ENCODE measurements around the gene HMGB4. TPM values are rescaled to one million over a fixed set of nuclear protein-coding genes. Genes with fewer than 3 reads are reported as not detected.

HMGB4 gene
- polyA plus RNA-seq, 1 of the 3 experiments (the other 2 are of a cell fraction) = not detected

DNA sequence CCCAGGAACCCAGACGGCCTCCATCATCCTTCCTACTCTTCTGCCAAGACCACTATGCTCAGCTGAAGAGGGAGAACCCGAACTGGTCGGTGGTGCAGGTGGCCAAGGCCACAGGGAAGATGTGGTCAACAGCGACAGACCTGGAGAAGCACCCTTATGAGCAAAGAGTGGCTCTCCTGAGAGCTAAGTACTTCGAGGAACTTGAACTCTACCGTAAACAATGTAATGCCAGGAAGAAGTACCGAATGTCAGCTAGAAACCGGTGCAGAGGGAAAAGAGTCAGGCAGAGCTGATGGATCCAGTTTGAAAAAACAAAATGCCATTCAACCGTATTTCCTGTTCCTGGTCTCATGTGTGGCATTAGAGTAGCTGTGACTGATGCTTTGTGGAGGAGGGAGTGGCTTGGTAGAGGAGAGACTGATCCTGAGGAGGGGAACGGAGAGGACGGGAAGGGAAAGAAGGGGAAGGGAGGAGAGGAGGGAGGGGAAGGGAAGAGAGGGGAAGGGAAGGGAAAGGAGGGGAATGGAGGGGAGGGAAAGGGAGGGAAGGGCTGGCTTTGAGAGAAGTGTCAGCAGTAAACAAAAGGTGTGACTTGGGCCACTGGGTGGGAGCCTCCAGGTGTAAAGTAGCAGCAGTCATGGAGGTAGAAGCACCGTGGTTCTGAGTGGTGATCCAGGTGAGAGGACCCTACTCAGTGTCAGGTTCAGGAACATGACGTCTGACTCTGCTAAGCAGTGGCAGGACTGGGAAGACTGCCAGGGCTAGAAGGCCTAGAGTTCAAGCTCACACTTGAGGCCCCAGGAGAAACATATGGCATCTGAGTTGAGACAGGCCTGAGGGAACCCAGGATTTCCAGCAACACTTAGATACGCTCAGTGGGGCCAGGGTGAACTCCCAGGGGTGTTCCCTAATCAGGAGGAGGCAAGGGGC lies 846 bp downstream of the HMGB4 start (continued):
- TF ChIP-seq, protein P1, sequence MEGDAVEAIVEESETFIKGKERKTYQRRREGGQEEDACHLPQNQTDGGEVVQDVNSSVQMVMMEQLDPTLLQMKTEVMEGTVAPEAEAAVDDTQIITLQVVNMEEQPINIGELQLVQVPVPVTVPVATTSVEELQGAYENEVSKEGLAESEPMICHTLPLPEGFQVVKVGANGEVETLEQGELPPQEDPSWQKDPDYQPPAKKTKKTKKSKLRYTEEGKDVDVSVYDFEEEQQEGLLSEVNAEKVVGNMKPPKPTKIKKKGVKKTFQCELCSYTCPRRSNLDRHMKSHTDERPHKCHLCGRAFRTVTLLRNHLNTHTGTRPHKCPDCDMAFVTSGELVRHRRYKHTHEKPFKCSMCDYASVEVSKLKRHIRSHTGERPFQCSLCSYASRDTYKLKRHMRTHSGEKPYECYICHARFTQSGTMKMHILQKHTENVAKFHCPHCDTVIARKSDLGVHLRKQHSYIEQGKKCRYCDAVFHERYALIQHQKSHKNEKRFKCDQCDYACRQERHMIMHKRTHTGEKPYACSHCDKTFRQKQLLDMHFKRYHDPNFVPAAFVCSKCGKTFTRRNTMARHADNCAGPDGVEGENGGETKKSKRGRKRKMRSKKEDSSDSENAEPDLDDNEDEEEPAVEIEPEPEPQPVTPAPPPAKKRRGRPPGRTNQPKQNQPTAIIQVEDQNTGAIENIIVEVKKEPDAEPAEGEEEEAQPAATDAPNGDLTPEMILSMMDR (IDR thresholded peaks at IDR 0.05) = no peak
- TF ChIP-seq, protein P2, sequence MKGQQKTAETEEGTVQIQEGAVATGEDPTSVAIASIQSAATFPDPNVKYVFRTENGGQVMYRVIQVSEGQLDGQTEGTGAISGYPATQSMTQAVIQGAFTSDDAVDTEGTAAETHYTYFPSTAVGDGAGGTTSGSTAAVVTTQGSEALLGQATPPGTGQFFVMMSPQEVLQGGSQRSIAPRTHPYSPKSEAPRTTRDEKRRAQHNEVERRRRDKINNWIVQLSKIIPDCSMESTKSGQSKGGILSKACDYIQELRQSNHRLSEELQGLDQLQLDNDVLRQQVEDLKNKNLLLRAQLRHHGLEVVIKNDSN (IDR thresholded peaks at IDR 0.05; ENCODE audit: borderline replicate concordance, low read depth) = no peak

DNA sequence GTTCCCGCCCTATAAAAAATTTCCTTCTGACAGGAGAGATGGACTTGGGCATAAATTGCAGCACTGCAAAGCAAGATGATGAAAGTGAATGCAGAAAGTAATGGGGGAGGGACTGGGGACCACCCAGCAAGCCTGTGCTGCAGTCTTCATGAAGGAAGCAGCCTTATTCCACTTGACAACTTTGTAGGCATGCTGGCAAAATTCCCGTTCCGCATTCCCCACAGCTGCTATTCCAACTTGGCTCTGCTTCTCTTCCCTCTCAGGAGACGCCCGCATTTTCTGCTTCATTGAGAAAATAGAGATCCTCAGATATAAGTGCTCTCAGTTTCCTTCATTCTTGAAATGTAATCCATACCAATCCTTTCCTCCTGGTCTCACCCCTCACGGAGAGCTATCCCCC lies 2.4 kb downstream of the HMGB4 start:
- POLR2A ChIA-PET = no interaction called here
- no peak for DNase-seq

More for the DNA sequence above, 2.4 kb downstream of the HMGB4 start:
- Histone ChIP-seq H3K27ac (ENCODE audit: low read depth in 2 of 2, low read length in 1 of 2) (no peak overlapping the region), H3K9ac (no peak overlapping the region), H3K79me2 (ENCODE audit: insufficient read depth) (no peaks in the 10 kb centered on the region), H3K4me2 (no peak overlapping the region), H3K27me3 (ENCODE audit: insufficient read depth) (no peaks in the 10 kb centered on the region), H3K4me3 (ENCODE audit: low read depth in 2 of 2, low read length in 1 of 2) (no peak overlapping the region), H3K9me2 (no peaks in the 10 kb centered on the region), H3K4me1 (ENCODE audit: control insufficient read depth in 1 of 2, insufficient read depth in 2 of 2, low read depth in 1 of 2, low read length in 1 of 2) (no peaks in the 10 kb centered on the region; a peak in 1 of 4 replicates), H2AFZ (ENCODE audit: low read depth) (no peak overlapping the region), H3F3A (replicated peaks; ENCODE audit: insufficient read depth) (no peaks in the 10 kb centered on the region), H3K9me3 (no peaks in the 10 kb centered on the region), H3K36me3 (replicated peaks in 1 of 2; ENCODE audit: control insufficient read depth in 1 of 2, insufficient read depth in 2 of 2, low read length in 1 of 2) (no peaks in the 10 kb centered on the region), H4K20me1 (ENCODE audit: insufficient read depth) (no peaks in the 10 kb centered on the region)
- WGBS (ENCODE audit: low lambda C conversion rate) = 39% methylated on average over 6 of the region's 6 CpGs
- TF ChIP-seq GATA2 (CRISPR knock-in tag; IDR thresholded peaks at IDR 0.05) (no peak), GABPA (IDR thresholded peaks at IDR 0.05; ENCODE audit: low read depth) (no peak), MEF2A (IDR thresholded peaks at IDR 0.05; ENCODE audit: borderline replicate concordance, low read depth) (no peak), NFIC (IDR thresholded peaks at IDR 0.05; ENCODE audit: borderline replicate concordance) (no peak), ELF1 (IDR thresholded peaks at IDR 0.05) (no peak), JUND (IDR thresholded peaks at IDR 0.05) (no peak), EP300 (IDR thresholded peaks at IDR 0.05; ENCODE audit: borderline replicate concordance in 1 of 2, low read depth in 1 of 2, low read length in 1 of 2) (no peak), YY1 (IDR thresholded peaks at IDR 0.05; ENCODE audit: low read depth) (no peak), RCOR1 (IDR thresholded peaks at IDR 0.05; ENCODE audit: low read length) (no peak), MXI1 (IDR thresholded peaks at IDR 0.05; ENCODE audit: low read depth, low read length) (no peak), TCF12 (IDR thresholded peaks at IDR 0.05) (no peak), EZH2phosphoT487 (IDR thresholded peaks at IDR 0.05; ENCODE audit: borderline replicate concordance, low read depth) (no peak)
- TF ChIP-seq, protein P3, sequence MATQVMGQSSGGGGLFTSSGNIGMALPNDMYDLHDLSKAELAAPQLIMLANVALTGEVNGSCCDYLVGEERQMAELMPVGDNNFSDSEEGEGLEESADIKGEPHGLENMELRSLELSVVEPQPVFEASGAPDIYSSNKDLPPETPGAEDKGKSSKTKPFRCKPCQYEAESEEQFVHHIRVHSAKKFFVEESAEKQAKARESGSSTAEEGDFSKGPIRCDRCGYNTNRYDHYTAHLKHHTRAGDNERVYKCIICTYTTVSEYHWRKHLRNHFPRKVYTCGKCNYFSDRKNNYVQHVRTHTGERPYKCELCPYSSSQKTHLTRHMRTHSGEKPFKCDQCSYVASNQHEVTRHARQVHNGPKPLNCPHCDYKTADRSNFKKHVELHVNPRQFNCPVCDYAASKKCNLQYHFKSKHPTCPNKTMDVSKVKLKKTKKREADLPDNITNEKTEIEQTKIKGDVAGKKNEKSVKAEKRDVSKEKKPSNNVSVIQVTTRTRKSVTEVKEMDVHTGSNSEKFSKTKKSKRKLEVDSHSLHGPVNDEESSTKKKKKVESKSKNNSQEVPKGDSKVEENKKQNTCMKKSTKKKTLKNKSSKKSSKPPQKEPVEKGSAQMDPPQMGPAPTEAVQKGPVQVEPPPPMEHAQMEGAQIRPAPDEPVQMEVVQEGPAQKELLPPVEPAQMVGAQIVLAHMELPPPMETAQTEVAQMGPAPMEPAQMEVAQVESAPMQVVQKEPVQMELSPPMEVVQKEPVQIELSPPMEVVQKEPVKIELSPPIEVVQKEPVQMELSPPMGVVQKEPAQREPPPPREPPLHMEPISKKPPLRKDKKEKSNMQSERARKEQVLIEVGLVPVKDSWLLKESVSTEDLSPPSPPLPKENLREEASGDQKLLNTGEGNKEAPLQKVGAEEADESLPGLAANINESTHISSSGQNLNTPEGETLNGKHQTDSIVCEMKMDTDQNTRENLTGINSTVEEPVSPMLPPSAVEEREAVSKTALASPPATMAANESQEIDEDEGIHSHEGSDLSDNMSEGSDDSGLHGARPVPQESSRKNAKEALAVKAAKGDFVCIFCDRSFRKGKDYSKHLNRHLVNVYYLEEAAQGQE (IDR thresholded peaks at IDR 0.05; ENCODE audit: low read depth, low read length) = no peak
- TF ChIP-seq, protein P4, sequence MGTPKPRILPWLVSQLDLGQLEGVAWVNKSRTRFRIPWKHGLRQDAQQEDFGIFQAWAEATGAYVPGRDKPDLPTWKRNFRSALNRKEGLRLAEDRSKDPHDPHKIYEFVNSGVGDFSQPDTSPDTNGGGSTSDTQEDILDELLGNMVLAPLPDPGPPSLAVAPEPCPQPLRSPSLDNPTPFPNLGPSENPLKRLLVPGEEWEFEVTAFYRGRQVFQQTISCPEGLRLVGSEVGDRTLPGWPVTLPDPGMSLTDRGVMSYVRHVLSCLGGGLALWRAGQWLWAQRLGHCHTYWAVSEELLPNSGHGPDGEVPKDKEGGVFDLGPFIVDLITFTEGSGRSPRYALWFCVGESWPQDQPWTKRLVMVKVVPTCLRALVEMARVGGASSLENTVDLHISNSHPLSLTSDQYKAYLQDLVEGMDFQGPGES (IDR thresholded peaks at IDR 0.05; ENCODE audit: low read depth, low read length) = no peak
- CTCF ChIA-PET = no interaction called here

Measured in SK-N-SH (cell line).